ENCODE results near the gene MEIS3.
A peak's percentile ranks its signal among the peaks of the same experiment; 100 is the strongest.

MEIS3 gene

GRCh38 chr19:47417746-47418691, 1.3 kb downstream of the MEIS3 start:
- no peak overlapping the region for H3K27ac ChIP-seq (ENCODE audit: extremely low read depth, low read depth, low read length)
- H3K4me3 ChIP-seq (ENCODE audit: low read depth, low read length): peak overlapping the region; percentile 51
- H3K9me3 ChIP-seq (ENCODE audit: control insufficient read depth, insufficient read depth, low read depth, low read length): no peaks in the 10 kb centered on the region
- ChIA-PET POLR2A (interaction anchor here (0.5 to 1.5 kb wide), 2 partner anchors 10 to 138 kb away, joined by 3 to 8 read pairs; no protein-coding TSS in a partner anchor), CTCF (interaction anchor here (0.6 to 1.5 kb wide), 3 partner anchors 10 to 483 kb away, joined by 3 to 4 read pairs (median 4); no protein-coding TSS in a partner anchor)
- peaks cover 0 to 7% of the 10 kb centered on the region in 2 experiments; a peak in 2 of 3 replicates for H3K36me3 ChIP-seq (ENCODE audit: control insufficient read depth in 2 of 2, insufficient read depth in 1 of 2, low read length in 2 of 2)
- H3K4me1 ChIP-seq (ENCODE audit: control insufficient read depth, insufficient read depth, low read length): peaks cover 9% of the 10 kb centered on the region
- TF ChIP-seq INSM2 (tag by site-specific recombination; IDR thresholded peaks at IDR 0.05) (no peak), ZNF488 (tag by site-specific recombination; IDR thresholded peaks at IDR 0.05) (no peak), ZNF473 (tag by site-specific recombination; IDR thresholded peaks at IDR 0.05) (no peak), ZNF140 (tag by site-specific recombination; IDR thresholded peaks at IDR 0.05) (no peak), YY2 (tag by site-specific recombination; IDR thresholded peaks at IDR 0.05) (0 out of 2 replicates have a peak, but pooled peaks have one; percentile 32), ZNF311 (tag by site-specific recombination; IDR thresholded peaks at IDR 0.05; ENCODE audit: borderline replicate concordance) (no peak), ZNF148 (tag by site-specific recombination; IDR thresholded peaks at IDR 0.05; ENCODE audit: borderline replicate concordance) (no peak), ZNF266 (tag by site-specific recombination; IDR thresholded peaks at IDR 0.05; ENCODE audit: low read depth) (no peak), YY1 (tag by site-specific recombination; IDR thresholded peaks at IDR 0.05) (no peak), SETDB1 (IDR thresholded peaks at IDR 0.05; ENCODE audit: insufficient read length, low read length) (no peak), ZBTB20 (tag by site-specific recombination; IDR thresholded peaks at IDR 0.05) (no peak; the same call in 1 of the 2 replicates), RBAK (tag by site-specific recombination; IDR thresholded peaks at IDR 0.05) (no peak), ZFP41 (tag by site-specific recombination; IDR thresholded peaks at IDR 0.05; ENCODE audit: borderline replicate concordance) (no peak), ZNF416 (tag by site-specific recombination; IDR thresholded peaks at IDR 0.05) (no peak), MYNN (tag by site-specific recombination; IDR thresholded peaks at IDR 0.05; ENCODE audit: borderline replicate concordance) (no peak), ATF2 (tag by site-specific recombination; IDR thresholded peaks at IDR 0.05; ENCODE audit: low read depth) (no peak), ZNF843 (tag by site-specific recombination; IDR thresholded peaks at IDR 0.05) (no peak), ZNF791 (tag by site-specific recombination; IDR thresholded peaks at IDR 0.05) (0 out of 2 replicates have a peak, but pooled peaks have one; percentile 37), ZNF792 (tag by site-specific recombination; IDR thresholded peaks at IDR 0.05) (no peak), ZNF138 (tag by site-specific recombination; IDR thresholded peaks at IDR 0.05; ENCODE audit: borderline replicate concordance) (no peak), FEZF1 (tag by site-specific recombination; IDR thresholded peaks at IDR 0.05) (no peak)
- TF ChIP-seq, protein P1, sequence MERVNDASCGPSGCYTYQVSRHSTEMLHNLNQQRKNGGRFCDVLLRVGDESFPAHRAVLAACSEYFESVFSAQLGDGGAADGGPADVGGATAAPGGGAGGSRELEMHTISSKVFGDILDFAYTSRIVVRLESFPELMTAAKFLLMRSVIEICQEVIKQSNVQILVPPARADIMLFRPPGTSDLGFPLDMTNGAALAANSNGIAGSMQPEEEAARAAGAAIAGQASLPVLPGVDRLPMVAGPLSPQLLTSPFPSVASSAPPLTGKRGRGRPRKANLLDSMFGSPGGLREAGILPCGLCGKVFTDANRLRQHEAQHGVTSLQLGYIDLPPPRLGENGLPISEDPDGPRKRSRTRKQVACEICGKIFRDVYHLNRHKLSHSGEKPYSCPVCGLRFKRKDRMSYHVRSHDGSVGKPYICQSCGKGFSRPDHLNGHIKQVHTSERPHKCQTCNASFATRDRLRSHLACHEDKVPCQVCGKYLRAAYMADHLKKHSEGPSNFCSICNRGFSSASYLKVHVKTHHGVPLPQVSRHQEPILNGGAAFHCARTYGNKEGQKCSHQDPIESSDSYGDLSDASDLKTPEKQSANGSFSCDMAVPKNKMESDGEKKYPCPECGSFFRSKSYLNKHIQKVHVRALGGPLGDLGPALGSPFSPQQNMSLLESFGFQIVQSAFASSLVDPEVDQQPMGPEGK (tag by site-specific recombination; IDR thresholded peaks at IDR 0.05): peak; percentile 60
- TF ChIP-seq, protein P2, sequence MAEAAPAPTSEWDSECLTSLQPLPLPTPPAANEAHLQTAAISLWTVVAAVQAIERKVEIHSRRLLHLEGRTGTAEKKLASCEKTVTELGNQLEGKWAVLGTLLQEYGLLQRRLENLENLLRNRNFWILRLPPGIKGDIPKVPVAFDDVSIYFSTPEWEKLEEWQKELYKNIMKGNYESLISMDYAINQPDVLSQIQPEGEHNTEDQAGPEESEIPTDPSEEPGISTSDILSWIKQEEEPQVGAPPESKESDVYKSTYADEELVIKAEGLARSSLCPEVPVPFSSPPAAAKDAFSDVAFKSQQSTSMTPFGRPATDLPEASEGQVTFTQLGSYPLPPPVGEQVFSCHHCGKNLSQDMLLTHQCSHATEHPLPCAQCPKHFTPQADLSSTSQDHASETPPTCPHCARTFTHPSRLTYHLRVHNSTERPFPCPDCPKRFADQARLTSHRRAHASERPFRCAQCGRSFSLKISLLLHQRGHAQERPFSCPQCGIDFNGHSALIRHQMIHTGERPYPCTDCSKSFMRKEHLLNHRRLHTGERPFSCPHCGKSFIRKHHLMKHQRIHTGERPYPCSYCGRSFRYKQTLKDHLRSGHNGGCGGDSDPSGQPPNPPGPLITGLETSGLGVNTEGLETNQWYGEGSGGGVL (tag by site-specific recombination; IDR thresholded peaks at IDR 0.05): 0 out of 2 replicates have a peak, but pooled peaks have one; percentile 20
- TF ChIP-seq, protein P3, sequence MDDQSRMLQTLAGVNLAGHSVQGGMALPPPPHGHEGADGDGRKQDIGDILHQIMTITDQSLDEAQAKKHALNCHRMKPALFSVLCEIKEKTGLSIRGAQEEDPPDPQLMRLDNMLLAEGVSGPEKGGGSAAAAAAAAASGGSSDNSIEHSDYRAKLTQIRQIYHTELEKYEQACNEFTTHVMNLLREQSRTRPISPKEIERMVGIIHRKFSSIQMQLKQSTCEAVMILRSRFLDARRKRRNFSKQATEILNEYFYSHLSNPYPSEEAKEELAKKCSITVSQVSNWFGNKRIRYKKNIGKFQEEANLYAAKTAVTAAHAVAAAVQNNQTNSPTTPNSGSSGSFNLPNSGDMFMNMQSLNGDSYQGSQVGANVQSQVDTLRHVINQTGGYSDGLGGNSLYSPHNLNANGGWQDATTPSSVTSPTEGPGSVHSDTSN (CRISPR knock-in tag; IDR thresholded peaks at IDR 0.05): no peak

Data from HEK293 (cell line).